ENCODE measurements around the gene KRTAP10-12. TPM values are rescaled to one million over a fixed set of nuclear protein-coding genes. Genes with fewer than 3 reads are reported as not detected.

The KRTAP10-12 gene
- polyA plus RNA-seq, 1 donor from 2014 or later, result not detected

GRCh38 chr21:44739316-44739715 lies 42.3 kb downstream of the KRTAP10-12 start:
- Histone ChIP-seq H3K9ac (ENCODE audit: low read length) (no peak overlapping the region), H4K20me1 (ENCODE audit: insufficient read depth) (no peaks in the 10 kb centered on the region), H3F3A (ENCODE audit: insufficient read depth, low read length, poor library complexity, severe bottlenecking) (no peaks in the 10 kb centered on the region), H3K9me2 (ENCODE audit: insufficient read depth, low read length) (no peaks in the 10 kb centered on the region), H3K9me3 (ENCODE audit: low read length) (peaks cover 11% of the 10 kb centered on the region), H3K79me2 (replicated peaks; ENCODE audit: insufficient read depth, low read length) (no peaks in the 10 kb centered on the region), H3K27ac (ENCODE audit: low read length) (no peak overlapping the region), H3K27me3 (ENCODE audit: insufficient read depth, low read depth, low read length) (no peaks in the 10 kb centered on the region), H3K4me2 (ENCODE audit: low read length) (no peak overlapping the region), H3K36me3 (ENCODE audit: insufficient read depth, low read length) (no peaks in the 10 kb centered on the region), H3K4me3 (ENCODE audit: low read length) (no peak overlapping the region), H2AFZ (ENCODE audit: low read depth, low read length) (no peak overlapping the region)
- TF ChIP-seq MXI1 (conservative IDR thresholded peaks at IDR 0.05; ENCODE audit: poor library complexity, severe bottlenecking), result no peak
- no peak for TF ChIP-seq RAD21 (conservative IDR thresholded peaks at IDR 0.05)
- TF ChIP-seq POLR2AphosphoS5 (IDR thresholded peaks at IDR 0.05), result no peak
- TF ChIP-seq EP300 (conservative IDR thresholded peaks at IDR 0.05; ENCODE audit: poor library complexity, severe bottlenecking), result no peak
- TF ChIP-seq TAF1 (IDR thresholded peaks at IDR 0.05; ENCODE audit: low read depth), result no peak
- no peak for TF ChIP-seq CTCF (IDR thresholded peaks at IDR 0.05; ENCODE audit: poor library complexity, severe bottlenecking)
- TF ChIP-seq SMC3 (conservative IDR thresholded peaks at IDR 0.05; ENCODE audit: poor library complexity), result no peak
- no peak for TF ChIP-seq EZH2 (IDR thresholded peaks at IDR 0.05; ENCODE audit: borderline replicate concordance, insufficient read depth, low read length, poor library complexity, severe bottlenecking)
- no peak for TF ChIP-seq REST (IDR thresholded peaks at IDR 0.05; ENCODE audit: borderline replicate concordance)

GRCh38 chr21:44740742-44741141 lies 43.8 kb downstream of the KRTAP10-12 start:
- no peaks in the 10 kb centered on the region for H3K9me2 ChIP-seq (ENCODE audit: insufficient read depth, low read length)
- peaks cover 11% of the 10 kb centered on the region for H3K9me3 ChIP-seq (ENCODE audit: low read length)
- H3K27me3 ChIP-seq (ENCODE audit: insufficient read depth, low read depth, low read length), result no peaks in the 10 kb centered on the region
- no peak overlapping the region for H3K27ac ChIP-seq (ENCODE audit: low read length)
- H2AFZ ChIP-seq (ENCODE audit: low read depth, low read length), result no peak overlapping the region
- TF ChIP-seq EP300 (conservative IDR thresholded peaks at IDR 0.05; ENCODE audit: poor library complexity, severe bottlenecking), result no peak
- TF ChIP-seq EZH2 (IDR thresholded peaks at IDR 0.05; ENCODE audit: borderline replicate concordance, insufficient read depth, low read length, poor library complexity, severe bottlenecking), result no peak
- H4K20me1 ChIP-seq (ENCODE audit: insufficient read depth), result no peaks in the 10 kb centered on the region
- no peaks in the 10 kb centered on the region for H3F3A ChIP-seq (ENCODE audit: insufficient read depth, low read length, poor library complexity, severe bottlenecking)
- H3K36me3 ChIP-seq (ENCODE audit: insufficient read depth, low read length), result no peaks in the 10 kb centered on the region
- no peak overlapping the region for H3K4me2 ChIP-seq (ENCODE audit: low read length)
- H3K9ac ChIP-seq (ENCODE audit: low read length), result no peak overlapping the region
- H3K79me2 ChIP-seq (replicated peaks; ENCODE audit: insufficient read depth, low read length), result no peaks in the 10 kb centered on the region
- no peak overlapping the region for H3K4me3 ChIP-seq (ENCODE audit: low read length)

- H4K20me1 ChIP-seq (ENCODE audit: insufficient read depth), result no peaks in the 10 kb centered on the region
- peaks cover 6% of the 10 kb centered on the region for H3K9me3 ChIP-seq (ENCODE audit: low read length)
- no peak for TF ChIP-seq EZH2 (IDR thresholded peaks at IDR 0.05; ENCODE audit: borderline replicate concordance, insufficient read depth, low read length, poor library complexity, severe bottlenecking)
- no peak for TF ChIP-seq TAF1 (IDR thresholded peaks at IDR 0.05; ENCODE audit: low read depth)
- no peak for TF ChIP-seq MXI1 (conservative IDR thresholded peaks at IDR 0.05; ENCODE audit: poor library complexity, severe bottlenecking)
- TF ChIP-seq SMC3 (conservative IDR thresholded peaks at IDR 0.05; ENCODE audit: poor library complexity), result no peak
- TF ChIP-seq POLR2AphosphoS5 (IDR thresholded peaks at IDR 0.05), result no peak
- no peak for TF ChIP-seq EP300 (conservative IDR thresholded peaks at IDR 0.05; ENCODE audit: poor library complexity, severe bottlenecking)
- no peaks in the 10 kb centered on the region for H3F3A ChIP-seq (ENCODE audit: insufficient read depth, low read length, poor library complexity, severe bottlenecking)
- no peaks in the 10 kb centered on the region for H3K79me2 ChIP-seq (replicated peaks; ENCODE audit: insufficient read depth, low read length)
- no peak overlapping the region for H2AFZ ChIP-seq (ENCODE audit: low read depth, low read length)
- H3K27me3 ChIP-seq (ENCODE audit: insufficient read depth, low read depth, low read length), result no peaks in the 10 kb centered on the region
- no peak overlapping the region for H3K27ac ChIP-seq (ENCODE audit: low read length)
- H3K4me2 ChIP-seq (ENCODE audit: low read length), result no peak overlapping the region
- no peak overlapping the region for H3K4me3 ChIP-seq (ENCODE audit: low read length)
- H3K36me3 ChIP-seq (ENCODE audit: insufficient read depth, low read length), result no peaks in the 10 kb centered on the region
- no peaks in the 10 kb centered on the region for H3K9me2 ChIP-seq (ENCODE audit: insufficient read depth, low read length)
- no peak overlapping the region for H3K9ac ChIP-seq (ENCODE audit: low read length)
Observed at GRCh38 chr21:44741921-44742320, 44.9 kb downstream of the KRTAP10-12 start.

Measured in neural cell (in vitro differentiated cells).